Transverse colon (tissue), 3 donors: Measurements from ENCODE around the gene C15orf39.
"Not testable (repeated sequence)": the region's sequence is repeated elsewhere in the genome, so short reads cannot be mapped to it uniquely, and the experiment has no call there.

Source experiments
- POLR2A ChIP-seq: fragments of 450-650 bp; IDR thresholded peaks from one replicate; pipeline ENCODE4 v1.6.1; 2016; ENCODE audit warnings: antibody characterized with exemption, mild to moderate bottlenecking, moderate library complexity
- TF ChIP-seq, protein P1 (sequence below), 5 experiments: fragments of 200-600 bp in 3 of 5; fragments of 450-650 bp in 2 of 5; sonication (generic) in 3 of 5; IDR thresholded peaks; 1 replicate in 2 of 5; 2 replicates in 3 of 5; pipeline ENCODE4 v1.5.1; 2016 to 2017; ENCODE audit warnings: antibody characterized with exemption in 5 of 5, inconsistent platforms in 3 of 5, mild to moderate bottlenecking in 2 of 5, moderate library complexity in 1 of 5

DNA sequence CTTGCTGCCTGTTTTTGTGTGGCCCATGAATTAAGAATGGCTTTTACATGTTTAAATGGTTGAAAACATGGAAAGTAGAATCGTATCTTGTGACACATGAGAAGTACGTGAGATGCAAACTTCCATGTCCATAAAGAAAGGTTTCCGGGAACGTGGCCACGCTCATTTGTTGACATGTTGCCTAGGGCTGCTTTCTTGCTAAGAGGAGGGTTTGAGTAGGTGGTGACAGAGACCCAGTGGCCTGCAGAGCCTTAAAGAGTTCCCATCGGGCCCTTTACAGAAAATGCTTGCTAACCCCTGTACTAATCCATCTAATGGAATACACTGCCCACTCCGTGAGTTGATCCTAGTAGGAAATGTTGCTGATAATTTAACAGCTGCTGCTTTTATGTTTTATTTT is 25.4 kb downstream of the C15orf39 start:
- not testable (repeated sequence) for TF ChIP-seq POLR2A
- TF ChIP-seq, protein P1, sequence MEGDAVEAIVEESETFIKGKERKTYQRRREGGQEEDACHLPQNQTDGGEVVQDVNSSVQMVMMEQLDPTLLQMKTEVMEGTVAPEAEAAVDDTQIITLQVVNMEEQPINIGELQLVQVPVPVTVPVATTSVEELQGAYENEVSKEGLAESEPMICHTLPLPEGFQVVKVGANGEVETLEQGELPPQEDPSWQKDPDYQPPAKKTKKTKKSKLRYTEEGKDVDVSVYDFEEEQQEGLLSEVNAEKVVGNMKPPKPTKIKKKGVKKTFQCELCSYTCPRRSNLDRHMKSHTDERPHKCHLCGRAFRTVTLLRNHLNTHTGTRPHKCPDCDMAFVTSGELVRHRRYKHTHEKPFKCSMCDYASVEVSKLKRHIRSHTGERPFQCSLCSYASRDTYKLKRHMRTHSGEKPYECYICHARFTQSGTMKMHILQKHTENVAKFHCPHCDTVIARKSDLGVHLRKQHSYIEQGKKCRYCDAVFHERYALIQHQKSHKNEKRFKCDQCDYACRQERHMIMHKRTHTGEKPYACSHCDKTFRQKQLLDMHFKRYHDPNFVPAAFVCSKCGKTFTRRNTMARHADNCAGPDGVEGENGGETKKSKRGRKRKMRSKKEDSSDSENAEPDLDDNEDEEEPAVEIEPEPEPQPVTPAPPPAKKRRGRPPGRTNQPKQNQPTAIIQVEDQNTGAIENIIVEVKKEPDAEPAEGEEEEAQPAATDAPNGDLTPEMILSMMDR (IDR thresholded peaks at IDR 0.05), result not testable (repeated sequence)
